AG10803 (cell line): ENCODE data around the gene TIPRL.

Experiments
- DNase-seq: peaks from one replicate; pipeline ENCODE4 v3.0.0; 2010; ENCODE audit warnings: low read depth
- H3K4me3 ChIP-seq: 2 replicates; pipeline ENCODE4 v1.5.1; 2011; ENCODE audit warnings: mild to moderate bottlenecking, low read length, control low read depth
- CTCF ChIP-seq: conservative IDR thresholded peaks from 2 replicates; pipeline ENCODE4 v1.5.1; 2011; ENCODE audit warnings: mild to moderate bottlenecking, low read length, control low read depth, inconsistent platforms

TIPRL gene

GRCh38 chr1:168159251-168159650 lies 19.5 kb upstream of the TIPRL start:
- DNase-seq = no peak
- no peak for TF ChIP-seq CTCF

GRCh38 chr1:168159979-168160378 lies 18.8 kb upstream of the TIPRL start:
- no peak overlapping the region for H3K4me3 ChIP-seq
- DNase-seq = no peak
- TF ChIP-seq CTCF = no peak

More at GRCh38 chr1:168159251-168159650, 19.5 kb upstream of the TIPRL start:
- H3K4me3 ChIP-seq = no peak overlapping the region

- no peak overlapping the region for H3K4me3 ChIP-seq
- DNase-seq = no peak
- no peak for TF ChIP-seq CTCF
Observed at GRCh38 chr1:168161459-168161858, 17.3 kb upstream of the TIPRL start.

GRCh38 chr1:168163670-168164069 lies 15.1 kb upstream of the TIPRL start:
- no peak overlapping the region for H3K4me3 ChIP-seq
- no peak for DNase-seq
- TF ChIP-seq CTCF = no peak

- TF ChIP-seq CTCF = no peak
- DNase-seq = no peak
Observed at GRCh38 chr1:168164771-168165170, 14.0 kb upstream of the TIPRL start.

GRCh38 chr1:168167806-168168205 lies 11.0 kb upstream of the TIPRL start:
- no peak for DNase-seq
- TF ChIP-seq CTCF = no peak
- no peak overlapping the region for H3K4me3 ChIP-seq

More at GRCh38 chr1:168164771-168165170, 14.0 kb upstream of the TIPRL start:
- no peak overlapping the region for H3K4me3 ChIP-seq

GRCh38 chr1:168170564-168171508 lies 7.9 kb upstream of the TIPRL start:
- H3K4me3 ChIP-seq = no peak overlapping the region
- DNase-seq = peak; percentile 4
- no peak for TF ChIP-seq CTCF
